G401 (cell line): ENCODE data around the gene GUCY1A2. TPM values are rescaled to one million over a fixed set of nuclear protein-coding genes. Genes with fewer than 3 reads are reported as not detected.

ENCODE experiments used
- DNase-seq: peaks from one replicate; pipeline ENCODE4 v3.0.0-alpha.2; 2015; ENCODE audit warnings: low spot score
- in situ Hi-C: cut with HindIII; loops from 2 replicates; pipeline ENCODE4 v1.10.0; 2016; ENCODE audit warnings: low sequenced_read_pairs, mixed read lengths
- total RNA-seq: library from RNA; depleted of rRNA; stranded (reverse); fragments of >200 nt; shearing (Covaris generic); gene quantifications from 2 replicates; pipeline ENCODE4 v1.2.3, GENCODE V29; 2014

GUCY1A2 gene
- total RNA-seq, 1 experiment from 2014 or later, result 7.6 TPM

- DNase-seq, result no peak
- in situ Hi-C loops, result no loop called here
Measured at GRCh38 chr11:107006076-107006833, 12.0 kb downstream of the GUCY1A2 start.

DNA sequence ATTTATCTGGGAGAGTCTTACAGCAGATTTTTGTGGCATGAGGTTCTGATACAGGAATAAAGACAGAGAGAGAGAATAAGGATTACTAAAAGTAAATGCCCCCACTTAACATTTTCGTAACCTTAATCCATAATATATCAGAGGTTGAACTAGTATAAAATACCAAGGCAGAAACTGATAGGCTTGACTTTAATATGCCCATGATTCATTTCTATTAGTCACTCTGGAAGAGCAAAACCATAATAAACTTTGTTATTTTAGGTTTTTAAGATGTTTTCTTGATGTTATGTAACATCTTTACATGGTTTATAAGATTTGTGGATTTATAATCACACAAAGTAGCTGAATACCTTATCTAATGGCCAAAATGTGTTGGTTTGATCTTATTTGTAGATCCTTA, 19.1 kb downstream of the GUCY1A2 start:
- no peak for DNase-seq
- in situ Hi-C loops, result no loop called here

DNA sequence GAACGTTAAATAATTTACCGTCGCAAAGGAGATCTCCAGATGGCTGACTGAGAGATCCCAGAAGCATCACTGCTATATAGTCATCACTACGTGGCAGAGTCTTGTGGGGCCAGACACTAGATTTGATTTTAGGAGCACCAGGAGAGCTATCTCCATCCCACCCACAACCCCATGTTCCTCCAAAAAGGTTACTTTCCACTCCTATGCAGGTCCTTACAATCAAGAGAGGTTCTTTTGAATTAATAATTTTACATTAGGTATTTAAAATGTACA, 19.4 kb downstream of the GUCY1A2 start:
- DNase-seq, result no peak
- in situ Hi-C loops, result no loop called here

DNA sequence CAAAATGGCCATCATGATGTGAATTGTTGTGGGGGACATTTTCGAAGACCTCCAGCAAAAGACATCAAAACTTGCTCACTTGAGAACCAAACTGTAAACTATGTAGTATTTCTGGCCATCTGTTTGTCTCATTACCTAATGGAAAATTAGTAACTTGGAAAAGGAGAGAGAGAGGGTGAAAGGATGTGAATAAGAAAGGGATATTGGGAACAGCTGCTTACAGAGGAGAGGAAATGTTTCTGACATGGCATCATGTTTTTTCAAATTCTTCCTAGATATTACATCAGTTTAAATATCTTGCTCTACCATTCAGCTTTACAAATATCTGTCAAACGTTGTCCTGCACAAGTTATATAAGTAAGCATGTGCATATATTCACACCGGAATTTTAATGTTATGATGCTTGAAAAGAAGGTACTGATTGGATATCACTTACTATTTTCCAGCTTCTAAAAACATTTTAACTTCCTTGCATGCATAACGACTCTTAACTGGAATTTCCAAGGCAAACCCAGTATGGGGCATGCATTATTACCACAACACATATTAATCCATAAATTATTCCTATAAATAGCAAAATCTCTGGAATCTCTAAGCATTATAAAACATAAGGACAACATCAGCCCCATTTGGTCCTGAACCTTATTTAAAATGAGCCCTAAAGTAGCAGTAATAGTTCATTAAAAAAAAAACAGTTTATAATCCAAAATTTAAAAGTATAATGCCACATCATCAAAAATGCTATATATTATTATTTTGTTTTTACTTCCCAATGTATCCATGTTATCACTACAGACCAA, 20.0 kb downstream of the GUCY1A2 start:
- in situ Hi-C loops, result no loop called here
- DNase-seq, result no peak

- in situ Hi-C loops, result no loop called here
Measured at GRCh38 chr11:106997227-106997626, 21.0 kb downstream of the GUCY1A2 start.

DNA sequence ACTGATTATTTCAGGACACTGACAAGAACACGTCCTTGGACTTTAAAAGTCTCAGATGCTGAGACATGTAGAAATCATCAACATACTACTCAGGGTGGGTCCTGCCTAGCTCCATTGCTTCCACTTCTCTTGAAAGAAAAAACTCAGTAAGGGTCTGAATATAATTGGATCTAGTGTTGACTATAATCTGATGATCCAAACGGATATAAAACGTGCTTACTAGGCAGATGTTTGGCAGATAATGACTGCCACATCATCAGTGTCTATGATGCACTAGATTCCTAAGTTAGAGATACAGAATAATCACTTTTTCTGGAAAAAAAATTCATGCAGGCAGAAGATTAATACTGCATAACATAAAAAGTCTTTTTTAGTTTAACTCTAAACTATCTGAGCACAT, 21.6 kb downstream of the GUCY1A2 start:
- in situ Hi-C loops, result no loop called here
- DNase-seq, result no peak

More at GRCh38 chr11:106997227-106997626, 21.0 kb downstream of the GUCY1A2 start:
- no peak for DNase-seq

GRCh38 chr11:106990331-106990730, 27.9 kb downstream of the GUCY1A2 start:
- DNase-seq, result peak; percentile 43
- in situ Hi-C loops, result no loop called here

DNA sequence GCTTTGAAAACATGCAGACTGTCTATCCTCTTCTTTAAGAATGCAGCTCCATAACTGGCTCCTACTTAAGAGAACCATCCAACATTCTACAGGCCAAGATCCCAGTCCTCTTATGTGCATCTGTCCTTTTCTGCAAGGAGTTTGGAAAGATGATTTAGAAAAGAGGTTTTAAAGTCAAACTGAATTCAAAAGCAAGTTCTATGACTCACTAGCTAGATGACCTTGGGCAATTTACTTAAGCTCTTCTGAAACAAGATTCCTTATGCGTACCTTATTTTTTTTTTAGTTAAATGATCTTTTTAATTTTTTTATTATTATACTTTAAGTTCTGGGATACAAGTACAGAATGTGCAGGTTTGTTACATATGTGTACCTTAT, 29.2 kb downstream of the GUCY1A2 start:
- no peak for DNase-seq
- in situ Hi-C loops, result no loop called here

GRCh38 chr11:106988151-106989077, 29.9 kb downstream of the GUCY1A2 start:
- DNase-seq, result no peak
- in situ Hi-C loops, result no loop called here

- in situ Hi-C loops, result no loop called here
Measured at GRCh38 chr11:106986673-106987072, 31.6 kb downstream of the GUCY1A2 start.

DNA sequence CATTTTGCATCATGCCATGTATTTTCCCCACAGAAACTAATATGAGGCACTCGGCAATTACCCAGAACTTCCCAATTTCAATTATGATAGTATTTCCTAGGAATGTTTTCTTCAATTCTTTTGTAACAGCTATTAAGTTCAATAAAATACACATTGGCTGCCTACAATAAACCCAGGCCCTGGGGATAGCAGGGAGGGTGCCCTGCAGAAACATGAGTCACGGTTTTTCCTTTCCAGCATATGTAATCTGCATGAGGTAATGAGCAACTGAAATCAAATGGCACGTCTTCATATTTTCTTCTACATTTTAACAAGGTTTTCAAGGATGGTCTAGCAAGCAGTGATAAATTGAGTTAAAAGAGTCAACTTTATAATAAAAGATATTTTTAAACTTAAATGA, 32.0 kb downstream of the GUCY1A2 start:
- DNase-seq, result no peak
- in situ Hi-C loops, result no loop called here

More at GRCh38 chr11:106986673-106987072, 31.6 kb downstream of the GUCY1A2 start:
- no peak for DNase-seq

DNA sequence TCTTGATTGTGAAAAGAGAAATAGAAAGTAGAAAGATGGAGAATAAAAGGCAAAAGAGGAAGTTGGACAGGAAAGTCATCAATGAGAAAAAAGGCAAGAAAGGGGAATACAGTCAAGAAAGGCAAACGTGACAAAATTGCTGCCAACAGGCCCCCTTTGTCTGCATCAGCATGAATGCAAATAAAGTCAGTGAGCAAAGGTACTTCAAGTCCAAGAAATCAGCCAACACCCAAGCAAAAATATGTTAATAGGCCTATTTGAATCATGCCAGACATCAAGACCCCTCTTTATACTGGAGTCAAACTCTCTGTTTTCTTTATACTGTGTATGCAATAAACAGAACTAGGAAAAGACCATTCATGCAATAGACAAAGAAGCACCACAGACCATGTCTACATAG, 34.3 kb downstream of the GUCY1A2 start:
- in situ Hi-C loops, result no loop called here
- DNase-seq, result no peak

- no peak for DNase-seq
- in situ Hi-C loops, result no loop called here
Measured at GRCh38 chr11:106983261-106983660, 35.0 kb downstream of the GUCY1A2 start.

DNA sequence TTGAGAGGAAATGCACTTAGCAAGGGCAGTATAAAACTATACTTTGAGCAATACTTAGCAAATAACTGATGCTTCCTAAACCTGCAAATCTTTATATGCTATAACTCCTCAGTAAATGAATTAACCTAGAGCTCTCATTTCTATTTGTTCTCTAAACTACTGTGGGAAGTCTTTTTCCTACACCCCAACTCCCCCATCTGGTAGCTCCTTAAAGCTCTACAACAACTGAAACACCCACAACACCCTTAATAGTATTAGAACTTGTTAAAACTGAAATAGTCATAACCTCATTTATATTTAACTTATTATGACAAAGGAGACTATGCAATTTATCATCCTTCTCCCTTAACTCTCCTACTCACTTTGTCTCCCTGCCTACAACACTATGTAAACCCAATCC, 43.4 kb downstream of the GUCY1A2 start:
- in situ Hi-C loops, result no loop called here
- DNase-seq, result no peak

DNA sequence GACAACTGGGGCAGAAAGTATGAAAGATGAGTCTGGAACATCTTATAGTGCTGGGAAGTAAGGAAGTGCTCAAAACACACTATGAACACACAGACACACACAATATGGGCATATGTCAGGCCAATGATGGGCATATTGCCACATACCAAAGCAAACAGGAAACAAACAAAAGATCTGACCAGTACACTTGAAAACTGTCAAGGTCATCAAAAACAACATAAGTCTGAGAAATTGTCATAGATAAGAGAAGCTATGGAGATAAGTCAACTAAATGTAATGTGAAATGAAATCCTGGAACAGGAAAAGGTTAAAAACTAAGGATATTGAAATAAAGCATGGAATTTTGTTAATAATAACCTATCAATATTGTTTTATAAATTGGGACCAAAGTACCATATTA, 46.4 kb downstream of the GUCY1A2 start:
- in situ Hi-C loops, result no loop called here

GRCh38 chr11:106969644-106970355, 48.5 kb downstream of the GUCY1A2 start:
- no peak for DNase-seq
- in situ Hi-C loops, result no loop called here

More for the DNA sequence above, 46.4 kb downstream of the GUCY1A2 start:
- DNase-seq, result no peak

GRCh38 chr11:106962995-106963394, 55.3 kb downstream of the GUCY1A2 start:
- DNase-seq, result no peak
- in situ Hi-C loops, result no loop called here

- in situ Hi-C loops, result no loop called here
- no peak for DNase-seq
Measured at GRCh38 chr11:106961518-106961917, 56.8 kb downstream of the GUCY1A2 start.

DNA sequence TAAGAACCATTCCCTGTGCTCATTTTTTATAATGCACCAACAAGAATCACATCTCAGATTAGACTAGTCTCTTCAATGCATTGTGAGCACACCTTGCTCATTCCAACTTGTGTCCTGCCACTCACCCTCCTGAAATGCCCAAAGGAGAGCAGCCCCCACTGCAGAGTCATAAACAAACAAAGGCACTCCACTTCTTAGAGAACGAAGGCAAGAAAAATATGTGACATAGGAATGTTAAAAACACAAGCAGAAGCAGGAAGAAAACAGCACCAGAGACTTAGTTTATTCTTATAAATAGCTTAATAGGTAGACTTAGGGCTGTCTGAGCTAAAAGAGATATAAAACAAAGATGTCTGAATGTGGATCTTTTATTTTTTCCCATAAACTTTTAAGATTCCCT, 57.2 kb downstream of the GUCY1A2 start:
- in situ Hi-C loops, result no loop called here
- no peak for DNase-seq
